SK-N-SH treated with all-trans-retinoic acid at 6 μM for 48 hours (cell line): ENCODE results near the gene CHPF.

Experiments
- ARNTL ChIP-seq: fragments of 450-650 bp; formaldehyde crosslinking; IDR thresholded peaks from 2 replicates; pipeline ENCODE4 v1.5.0; 2020; ENCODE audit warnings: low read depth, mild to moderate bottlenecking, moderate library complexity, borderline replicate concordance
- BACH2 ChIP-seq: fragments of 250-450 bp; sonication (Bioruptor Pico); IDR thresholded peaks from 2 replicates; pipeline ENCODE4 v1.9.0; 2021; ENCODE audit warnings: mild to moderate bottlenecking, borderline replicate concordance
- CSRNP3 ChIP-seq: fragments of 250-450 bp; sonication (Bioruptor Pico); IDR thresholded peaks from 2 replicates; pipeline ENCODE4 v1.5.1; 2021; ENCODE audit warnings: mild to moderate bottlenecking, moderate library complexity
- ESRRG ChIP-seq: fragments of 250-450 bp; sonication (Bioruptor Pico); IDR thresholded peaks from 2 replicates; pipeline ENCODE4 v1.6.1; 2021; ENCODE audit warnings: mild to moderate bottlenecking
- GLIS3 ChIP-seq: fragments of 250-450 bp; sonication (Bioruptor Pico); IDR thresholded peaks from 2 replicates; pipeline ENCODE4 v1.5.0; 2020; ENCODE audit warnings: mild to moderate bottlenecking, moderate library complexity
- OSR1 ChIP-seq: fragments of 250-450 bp; sonication (Bioruptor Pico); IDR thresholded peaks from 2 replicates; pipeline ENCODE4 v1.8.0; 2022; ENCODE audit warnings: moderate library complexity, mild to moderate bottlenecking, inconsistent platforms
- PPARA ChIP-seq: fragments of 250-450 bp; sonication (Bioruptor Pico); IDR thresholded peaks from 2 replicates; pipeline ENCODE4 v1.5.0; 2020; ENCODE audit warnings: mild to moderate bottlenecking, borderline replicate concordance
- RARB ChIP-seq: fragments of 250-450 bp; sonication (Bioruptor Pico); IDR thresholded peaks from 2 replicates; pipeline ENCODE4 v1.8.0; 2021; ENCODE audit warnings: mild to moderate bottlenecking, moderate library complexity
- TSHZ2 ChIP-seq: fragments of 250-450 bp; sonication (Bioruptor Pico); IDR thresholded peaks from 2 replicates; pipeline ENCODE4 v1.5.0; 2020; ENCODE audit warnings: mild to moderate bottlenecking, moderate library complexity
- ZFP30 ChIP-seq: fragments of 450-650 bp; formaldehyde crosslinking; IDR thresholded peaks from 2 replicates; pipeline ENCODE4 v1.5.0; 2022; ENCODE audit warnings: mild to moderate bottlenecking, moderate library complexity
- ZNF565 ChIP-seq: fragments of 450-650 bp; formaldehyde crosslinking; conservative IDR thresholded peaks from 2 replicates; pipeline ENCODE4 v1.5.0; 2020; ENCODE audit warnings: low read depth, mild to moderate bottlenecking, moderate library complexity
- TF ChIP-seq, protein P1 (sequence below): fragments of 250-450 bp; sonication (Bioruptor Pico); IDR thresholded peaks from 2 replicates; pipeline ENCODE4 v1.5.1; 2020; ENCODE audit warnings: low read depth, mild to moderate bottlenecking, moderate library complexity

DNA sequence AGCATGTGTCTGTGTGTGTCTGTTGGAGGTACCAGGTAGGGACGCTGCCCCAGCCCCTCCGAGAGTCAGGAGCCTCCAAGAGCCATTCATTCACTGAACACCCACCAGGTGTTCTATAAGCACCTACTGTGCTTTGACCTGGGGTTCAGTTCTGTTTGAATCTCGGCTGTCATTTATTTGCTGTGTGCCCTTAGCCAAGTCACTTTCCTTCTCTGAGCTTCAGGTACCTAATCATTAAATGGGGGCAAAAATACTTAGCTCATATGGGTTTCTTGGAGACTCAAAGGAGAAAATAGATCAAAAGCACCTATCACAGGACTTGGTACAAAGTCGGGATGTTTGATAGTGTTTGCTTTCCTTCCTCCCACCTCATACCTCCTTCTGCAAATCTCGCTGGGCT is 16.1 kb downstream of the CHPF start:
- TF ChIP-seq TSHZ2 (no peak), ZFP30 (CRISPR knock-in tag) (no peak), PPARA (CRISPR knock-in tag) (no peak), CSRNP3 (CRISPR knock-in tag) (no peak), RARB (CRISPR knock-in tag) (no peak), OSR1 (no peak), ZNF565 (CRISPR knock-in tag) (no peak), BACH2 (CRISPR knock-in tag) (no peak), ESRRG (CRISPR knock-in tag) (no peak), ARNTL (CRISPR knock-in tag) (no peak), GLIS3 (CRISPR knock-in tag) (no peak)
- TF ChIP-seq, protein P1, sequence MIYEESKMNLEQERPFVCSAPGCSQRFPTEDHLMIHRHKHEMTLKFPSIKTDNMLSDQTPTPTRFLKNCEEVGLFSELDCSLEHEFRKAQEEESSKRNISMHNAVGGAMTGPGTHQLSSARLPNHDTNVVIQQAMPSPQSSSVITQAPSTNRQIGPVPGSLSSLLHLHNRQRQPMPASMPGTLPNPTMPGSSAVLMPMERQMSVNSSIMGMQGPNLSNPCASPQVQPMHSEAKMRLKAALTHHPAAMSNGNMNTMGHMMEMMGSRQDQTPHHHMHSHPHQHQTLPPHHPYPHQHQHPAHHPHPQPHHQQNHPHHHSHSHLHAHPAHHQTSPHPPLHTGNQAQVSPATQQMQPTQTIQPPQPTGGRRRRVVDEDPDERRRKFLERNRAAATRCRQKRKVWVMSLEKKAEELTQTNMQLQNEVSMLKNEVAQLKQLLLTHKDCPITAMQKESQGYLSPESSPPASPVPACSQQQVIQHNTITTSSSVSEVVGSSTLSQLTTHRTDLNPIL (CRISPR knock-in tag), result no peak
